Central memory CD4-positive, alpha-beta T cell (primary cell): ENCODE data around the gene RIPK3.
"Not testable (repeated sequence)": the region's sequence is repeated elsewhere in the genome, so short reads cannot be mapped to it uniquely, and the experiment has no call there.

Experiments used
- DNase-seq: peaks from one replicate; pipeline ENCODE4 v3.0.0; 2022

Gene RIPK3

GRCh38 chr14:24343795-24344660, 4.2 kb upstream of the RIPK3 start:
- no peak for DNase-seq

GRCh38 chr14:24342889-24343288, 3.1 kb upstream of the RIPK3 start:
- DNase-seq: no peak

- no peak for DNase-seq
Observed at GRCh38 chr14:24340606-24341005, 815 bp upstream of the RIPK3 start.

- no peak for DNase-seq
Observed at GRCh38 chr14:24338843-24339242, 948 bp downstream of the RIPK3 start.

- DNase-seq: no peak
Observed at GRCh38 chr14:24337824-24338175, 2.0 kb downstream of the RIPK3 start.

- no peak for DNase-seq
Observed at GRCh38 chr14:24337144-24337823, 2.5 kb downstream of the RIPK3 start.

- DNase-seq: no peak
Observed at GRCh38 chr14:24335461-24336171, 4.2 kb downstream of the RIPK3 start.

GRCh38 chr14:24334431-24335291, 5.1 kb downstream of the RIPK3 start, which contains the start of gene ADCY4:
Gene ADCY4 (minus strand): TSS chr14:24335071. CDS start chr14:24334652, 419 bp downstream.
- DNase-seq: no peak

- DNase-seq: peak; percentile 89
Observed at GRCh38 chr14:24332268-24332993, 7.4 kb downstream of the RIPK3 start.

- DNase-seq: no peak
Observed at GRCh38 chr14:24331731-24332267, 8.0 kb downstream of the RIPK3 start.

- DNase-seq: no peak
Observed at GRCh38 chr14:24330973-24331674, 8.7 kb downstream of the RIPK3 start.

GRCh38 chr14:24329736-24330135, 10.1 kb downstream of the RIPK3 start:
- DNase-seq: peak; percentile 62

GRCh38 chr14:24329073-24329663, 10.6 kb downstream of the RIPK3 start:
- DNase-seq: no peak

- not testable (repeated sequence) for DNase-seq
Observed at GRCh38 chr14:24327914-24328313, 11.9 kb downstream of the RIPK3 start.

- no peak for DNase-seq
Observed at GRCh38 chr14:24327303-24327702, 12.5 kb downstream of the RIPK3 start.

- DNase-seq: no peak
Observed at GRCh38 chr14:24325963-24326362, 13.8 kb downstream of the RIPK3 start.

- no peak for DNase-seq
Observed at GRCh38 chr14:24325041-24325530, 14.7 kb downstream of the RIPK3 start.

GRCh38 chr14:24324024-24324423, 15.8 kb downstream of the RIPK3 start:
- no peak for DNase-seq

- no peak for DNase-seq
Observed at GRCh38 chr14:24323341-24323740, 16.4 kb downstream of the RIPK3 start.

GRCh38 chr14:24322672-24323071, 17.1 kb downstream of the RIPK3 start:
- no peak for DNase-seq
